DOHH2 (cell line): Measurements from ENCODE around the gene ADNP2.

Experiments used
- EZH2phosphoT487 ChIP-seq: fragments of 200-600 bp; sonication (generic); IDR thresholded peaks from 2 replicates; pipeline ENCODE4 v1.6.1; 2017; ENCODE audit warnings: borderline replicate concordance, mild to moderate bottlenecking, antibody characterized with exemption, low read length, moderate library complexity, mixed read lengths
- TF ChIP-seq, protein P1 (sequence below): fragments of 200-600 bp; sonication (generic); IDR thresholded peaks from one replicate; pipeline ENCODE4 v1.5.1; 2014; ENCODE audit warnings: antibody characterized with exemption, mild to moderate bottlenecking, low read depth, low read length; ENCODE audit not compliant: poor library complexity, severe bottlenecking

DNA sequence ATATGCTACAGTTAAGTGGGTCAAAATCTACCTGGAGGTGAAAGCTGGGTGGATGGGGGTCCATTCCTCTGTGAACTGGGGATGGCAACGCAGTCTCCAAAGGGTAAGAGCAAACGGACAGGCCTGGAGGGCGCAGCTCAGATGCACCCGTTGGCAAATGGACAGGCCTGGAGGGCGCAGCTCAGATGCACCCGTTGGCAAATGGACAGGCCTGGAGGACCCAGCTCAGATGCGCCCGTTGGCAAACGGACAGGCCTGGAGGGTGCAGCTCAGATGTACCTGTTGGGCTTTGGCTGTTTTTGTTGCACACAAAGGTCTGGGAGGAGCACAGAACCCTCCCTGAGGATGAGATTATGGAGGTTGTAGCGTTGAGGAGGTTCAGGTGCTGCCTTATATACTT, 41.2 kb upstream of the ADNP2 start:
- TF ChIP-seq, protein P1, sequence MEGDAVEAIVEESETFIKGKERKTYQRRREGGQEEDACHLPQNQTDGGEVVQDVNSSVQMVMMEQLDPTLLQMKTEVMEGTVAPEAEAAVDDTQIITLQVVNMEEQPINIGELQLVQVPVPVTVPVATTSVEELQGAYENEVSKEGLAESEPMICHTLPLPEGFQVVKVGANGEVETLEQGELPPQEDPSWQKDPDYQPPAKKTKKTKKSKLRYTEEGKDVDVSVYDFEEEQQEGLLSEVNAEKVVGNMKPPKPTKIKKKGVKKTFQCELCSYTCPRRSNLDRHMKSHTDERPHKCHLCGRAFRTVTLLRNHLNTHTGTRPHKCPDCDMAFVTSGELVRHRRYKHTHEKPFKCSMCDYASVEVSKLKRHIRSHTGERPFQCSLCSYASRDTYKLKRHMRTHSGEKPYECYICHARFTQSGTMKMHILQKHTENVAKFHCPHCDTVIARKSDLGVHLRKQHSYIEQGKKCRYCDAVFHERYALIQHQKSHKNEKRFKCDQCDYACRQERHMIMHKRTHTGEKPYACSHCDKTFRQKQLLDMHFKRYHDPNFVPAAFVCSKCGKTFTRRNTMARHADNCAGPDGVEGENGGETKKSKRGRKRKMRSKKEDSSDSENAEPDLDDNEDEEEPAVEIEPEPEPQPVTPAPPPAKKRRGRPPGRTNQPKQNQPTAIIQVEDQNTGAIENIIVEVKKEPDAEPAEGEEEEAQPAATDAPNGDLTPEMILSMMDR, result no peak
- TF ChIP-seq EZH2phosphoT487, result no peak
